Measurements from ENCODE around the gene HSPA12A.

The HSPA12A gene

DNA sequence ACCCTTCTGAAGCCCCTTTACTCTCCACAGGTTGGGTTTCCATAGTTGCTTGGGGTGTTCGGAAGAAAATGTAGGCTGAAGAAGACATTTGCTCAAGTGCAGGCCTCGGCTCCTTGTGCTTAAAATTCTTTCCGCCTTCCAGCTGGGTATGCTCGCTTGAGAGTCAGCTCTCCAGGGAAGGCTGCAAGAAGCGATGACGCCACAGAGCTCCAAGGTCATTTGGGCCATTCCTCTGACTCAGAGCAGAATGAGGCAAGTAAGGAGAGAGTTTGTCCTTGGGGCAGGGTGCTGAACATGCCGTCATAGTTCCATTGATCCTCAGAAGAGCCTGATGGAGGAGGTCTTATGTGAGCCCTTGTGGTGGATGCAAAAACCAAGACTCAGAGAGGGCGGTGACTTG lies 27.4 kb upstream of the HSPA12A start:
- no peaks in the 10 kb centered on the region for H3K27me3 ChIP-seq (ENCODE audit: control insufficient read depth, insufficient read depth, low read length)
- H3K9me3 ChIP-seq (ENCODE audit: control insufficient read depth, insufficient read depth, low read length) = no peaks in the 10 kb centered on the region; the same call in 1 of the 2 replicates
- no peaks in the 10 kb centered on the region for H3K36me3 ChIP-seq (ENCODE audit: control insufficient read depth, insufficient read depth, low read length)
- no peak overlapping the region for H3K27ac ChIP-seq (ENCODE audit: low read depth, low read length)
- no peak overlapping the region for H3K9ac ChIP-seq (ENCODE audit: low read depth, low read length)
- no peaks in the 10 kb centered on the region for H3K4me1 ChIP-seq (ENCODE audit: control insufficient read depth, insufficient read depth, low read length)
- no peak overlapping the region for H3K4me3 ChIP-seq (ENCODE audit: low read depth, low read length)

DNA sequence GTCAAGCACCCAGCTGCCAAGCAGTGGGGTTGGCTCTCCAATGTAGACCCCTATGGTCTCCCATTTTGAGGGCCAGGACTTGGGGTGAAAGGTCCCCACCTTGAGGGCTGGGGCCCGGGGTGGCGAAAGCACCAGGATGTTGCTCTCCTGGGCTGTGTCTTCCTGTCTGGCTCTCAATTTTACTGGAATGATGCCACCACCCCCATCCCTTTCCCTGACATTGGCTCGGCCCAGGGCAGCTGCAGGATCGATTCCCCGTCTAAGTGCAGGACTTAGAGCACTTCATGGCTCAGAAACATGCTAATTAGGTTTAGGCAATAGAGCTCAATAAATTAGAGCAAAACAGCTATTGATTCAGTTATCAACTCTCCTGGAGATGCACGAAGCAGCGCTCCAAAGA lies 27.0 kb upstream of the HSPA12A start:
- H3K4me3 ChIP-seq (ENCODE audit: low read depth, low read length) = no peak overlapping the region
- no peaks in the 10 kb centered on the region for H3K36me3 ChIP-seq (ENCODE audit: control insufficient read depth, insufficient read depth, low read length)
- H3K27ac ChIP-seq (ENCODE audit: low read depth, low read length) = no peak overlapping the region
- H3K9me3 ChIP-seq (ENCODE audit: control insufficient read depth, insufficient read depth, low read length) = no peaks in the 10 kb centered on the region; the same call in 1 of the 2 replicates
- H3K9ac ChIP-seq (ENCODE audit: low read depth, low read length) = no peak overlapping the region
- no peaks in the 10 kb centered on the region for H3K27me3 ChIP-seq (ENCODE audit: control insufficient read depth, insufficient read depth, low read length)
- H3K4me1 ChIP-seq (ENCODE audit: control insufficient read depth, insufficient read depth, low read length) = no peaks in the 10 kb centered on the region

DNA sequence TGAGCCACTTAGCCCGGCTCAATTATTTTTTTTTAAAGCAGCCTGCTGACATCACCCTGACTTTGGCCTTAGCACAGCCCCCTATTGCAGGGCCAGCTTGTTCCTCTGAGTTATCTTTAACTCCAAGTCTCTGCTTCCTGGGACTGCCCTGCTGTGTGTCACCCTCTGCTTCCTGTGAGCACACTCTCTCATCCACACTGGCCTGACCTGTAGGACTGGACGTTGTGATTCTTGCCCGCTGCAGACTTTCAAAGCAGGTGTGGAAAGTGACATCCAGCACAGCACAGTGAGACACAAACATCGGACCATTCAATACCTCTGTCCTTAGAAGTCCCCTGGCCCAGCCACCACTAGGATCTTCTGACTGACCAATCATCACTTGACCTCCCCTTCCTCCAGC lies 26.4 kb upstream of the HSPA12A start:
- no peaks in the 10 kb centered on the region for H3K4me1 ChIP-seq (ENCODE audit: control insufficient read depth, insufficient read depth, low read length)
- H3K36me3 ChIP-seq (ENCODE audit: control insufficient read depth, insufficient read depth, low read length) = no peaks in the 10 kb centered on the region
- no peaks in the 10 kb centered on the region for H3K27me3 ChIP-seq (ENCODE audit: control insufficient read depth, insufficient read depth, low read length)
- H3K9ac ChIP-seq (ENCODE audit: low read depth, low read length) = no peak overlapping the region
- no peaks in the 10 kb centered on the region; the same call in 1 of the 2 replicates for H3K9me3 ChIP-seq (ENCODE audit: control insufficient read depth, insufficient read depth, low read length)
- no peak overlapping the region for H3K27ac ChIP-seq (ENCODE audit: low read depth, low read length)
- no peak overlapping the region for H3K4me3 ChIP-seq (ENCODE audit: low read depth, low read length)

DNA sequence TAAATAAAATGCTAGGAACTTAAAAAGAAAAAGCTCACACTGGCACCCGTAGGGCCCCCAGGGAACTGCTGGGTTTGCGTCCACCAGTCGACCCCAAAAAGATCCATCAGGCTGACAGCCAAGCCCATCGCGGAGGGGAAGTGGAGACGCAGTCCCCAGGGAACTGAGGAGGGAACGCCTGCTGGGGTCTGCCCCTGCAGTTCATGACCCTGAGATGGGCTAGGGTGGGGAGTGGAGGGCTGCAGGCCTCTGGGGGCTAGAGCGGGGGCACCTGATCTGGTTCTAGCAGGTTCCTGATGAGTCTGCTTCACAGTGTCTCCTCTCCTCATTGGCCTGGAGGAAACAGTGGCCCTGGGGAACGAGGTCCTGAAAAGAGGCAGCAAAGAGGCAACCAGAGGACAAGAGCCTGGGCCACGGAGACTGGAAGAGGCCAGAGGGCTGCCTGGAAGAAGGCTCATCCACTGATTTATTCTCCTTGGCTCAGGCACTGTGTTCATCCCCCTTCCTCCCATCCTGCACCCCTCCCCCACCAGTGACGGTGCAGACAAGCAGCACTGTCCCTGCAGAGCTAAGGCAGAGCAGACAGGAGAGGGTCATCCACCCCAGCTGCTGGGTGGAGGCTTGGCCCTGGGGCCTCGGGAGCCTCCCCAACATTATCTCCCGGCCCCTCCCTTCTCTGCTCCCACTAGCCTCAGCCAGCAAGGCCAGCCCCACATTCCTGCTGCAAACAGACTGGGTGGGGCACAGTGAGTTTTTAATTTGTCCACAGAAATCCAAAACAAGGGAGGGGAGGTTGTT lies 24.7 kb upstream of the HSPA12A start:
- Histone ChIP-seq H3K4me1 (ENCODE audit: control insufficient read depth, insufficient read depth, low read length) (no peaks in the 10 kb centered on the region), H3K27me3 (ENCODE audit: control insufficient read depth, insufficient read depth, low read length) (no peaks in the 10 kb centered on the region), H3K9me3 (ENCODE audit: control insufficient read depth, insufficient read depth, low read length) (no peaks in the 10 kb centered on the region; the same call in 1 of the 2 replicates), H3K36me3 (ENCODE audit: control insufficient read depth, insufficient read depth, low read length) (no peaks in the 10 kb centered on the region), H3K9ac (ENCODE audit: low read depth, low read length) (no peak overlapping the region), H3K27ac (ENCODE audit: low read depth, low read length) (no peak overlapping the region), H3K4me3 (ENCODE audit: low read depth, low read length) (no peak overlapping the region)

DNA sequence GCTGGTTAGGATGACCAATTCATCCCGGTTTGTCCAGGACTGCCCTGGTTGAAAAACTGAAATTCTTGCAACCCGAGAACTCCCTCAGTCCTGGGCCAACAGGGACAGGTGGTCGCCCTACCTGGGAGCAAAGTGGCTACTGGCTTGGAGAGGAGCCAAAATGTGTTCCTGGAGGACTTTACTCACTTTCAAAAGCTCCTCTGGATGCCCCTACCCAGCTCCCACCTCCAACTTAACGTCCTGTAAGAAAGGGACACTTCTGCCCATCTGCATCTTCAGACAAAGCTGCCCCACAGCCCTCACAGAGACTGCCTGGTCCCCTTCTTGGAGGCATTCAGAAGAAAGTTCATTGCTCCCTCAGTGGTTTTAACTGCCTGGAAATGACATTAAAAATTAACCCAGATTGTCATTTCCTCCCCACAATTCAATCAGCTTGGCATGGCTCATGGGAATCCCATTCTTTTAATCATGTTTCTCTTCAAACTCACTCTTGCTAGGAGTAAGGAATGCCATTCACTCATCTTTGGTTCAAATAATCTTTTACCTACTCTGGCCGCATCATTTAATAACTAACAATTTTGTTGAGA lies 24.0 kb upstream of the HSPA12A start:
- H3K4me3 ChIP-seq (ENCODE audit: low read depth, low read length) = no peak overlapping the region
- no peaks in the 10 kb centered on the region; the same call in 1 of the 2 replicates for H3K9me3 ChIP-seq (ENCODE audit: control insufficient read depth, insufficient read depth, low read length)
- H3K27ac ChIP-seq (ENCODE audit: low read depth, low read length) = no peak overlapping the region
- no peaks in the 10 kb centered on the region for H3K36me3 ChIP-seq (ENCODE audit: control insufficient read depth, insufficient read depth, low read length)
- no peaks in the 10 kb centered on the region for H3K27me3 ChIP-seq (ENCODE audit: control insufficient read depth, insufficient read depth, low read length)
- H3K4me1 ChIP-seq (ENCODE audit: control insufficient read depth, insufficient read depth, low read length) = no peaks in the 10 kb centered on the region
- no peak overlapping the region for H3K9ac ChIP-seq (ENCODE audit: low read depth, low read length)

DNA sequence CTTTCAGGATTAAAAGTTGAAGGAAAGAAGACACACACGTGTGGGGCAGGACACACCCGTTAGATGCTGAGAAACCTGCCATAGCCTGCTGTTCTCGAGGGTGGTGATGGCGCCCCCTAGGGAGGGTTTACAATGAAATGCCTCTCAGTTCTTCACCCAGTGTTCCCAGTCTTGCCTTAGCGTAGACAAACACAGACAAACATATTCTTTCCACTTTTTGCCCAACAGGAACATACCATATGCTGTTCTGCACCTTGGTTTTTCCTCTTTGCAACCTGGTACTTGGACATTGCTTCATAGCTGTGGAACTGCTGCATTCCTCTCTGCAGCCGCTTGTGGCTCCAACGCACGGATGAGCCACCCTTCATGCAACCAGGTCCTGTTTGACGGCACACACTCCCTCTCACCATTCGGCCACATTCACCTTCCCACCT lies 23.3 kb upstream of the HSPA12A start:
- H3K9me3 ChIP-seq (ENCODE audit: control insufficient read depth, insufficient read depth, low read length) = no peaks in the 10 kb centered on the region; the same call in 1 of the 2 replicates
- H3K27ac ChIP-seq (ENCODE audit: low read depth, low read length) = no peak overlapping the region
- H3K4me3 ChIP-seq (ENCODE audit: low read depth, low read length) = no peak overlapping the region
- H3K4me1 ChIP-seq (ENCODE audit: control insufficient read depth, insufficient read depth, low read length) = no peaks in the 10 kb centered on the region
- H3K27me3 ChIP-seq (ENCODE audit: control insufficient read depth, insufficient read depth, low read length) = no peaks in the 10 kb centered on the region
- H3K36me3 ChIP-seq (ENCODE audit: control insufficient read depth, insufficient read depth, low read length) = no peaks in the 10 kb centered on the region
- no peak overlapping the region for H3K9ac ChIP-seq (ENCODE audit: low read depth, low read length)

DNA sequence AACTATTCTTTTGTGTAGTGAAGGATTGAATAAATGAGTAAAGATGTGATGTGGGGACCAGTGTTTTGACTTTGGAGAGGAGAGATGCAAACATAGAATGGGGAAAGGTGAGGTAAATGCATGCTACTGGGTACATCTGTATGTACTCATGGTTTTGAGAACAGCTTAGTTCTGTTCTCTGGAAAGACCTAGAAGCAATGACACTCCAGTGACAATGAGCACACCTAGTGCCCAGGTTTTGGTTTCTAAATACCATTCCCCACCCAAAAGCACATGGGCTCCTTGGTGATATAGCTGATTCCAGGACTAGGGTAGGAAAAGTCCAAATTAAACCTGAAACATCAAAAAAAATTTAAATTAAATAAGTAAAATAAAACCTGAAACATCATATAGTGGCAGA lies 22.6 kb upstream of the HSPA12A start:
- Histone ChIP-seq H3K4me1 (ENCODE audit: control insufficient read depth, insufficient read depth, low read length) (no peaks in the 10 kb centered on the region), H3K27ac (ENCODE audit: low read depth, low read length) (no peak overlapping the region), H3K27me3 (ENCODE audit: control insufficient read depth, insufficient read depth, low read length) (no peaks in the 10 kb centered on the region), H3K4me3 (ENCODE audit: low read depth, low read length) (no peak overlapping the region), H3K36me3 (ENCODE audit: control insufficient read depth, insufficient read depth, low read length) (no peaks in the 10 kb centered on the region), H3K9ac (ENCODE audit: low read depth, low read length) (no peak overlapping the region), H3K9me3 (ENCODE audit: control insufficient read depth, insufficient read depth, low read length) (no peaks in the 10 kb centered on the region; the same call in 1 of the 2 replicates)

DNA sequence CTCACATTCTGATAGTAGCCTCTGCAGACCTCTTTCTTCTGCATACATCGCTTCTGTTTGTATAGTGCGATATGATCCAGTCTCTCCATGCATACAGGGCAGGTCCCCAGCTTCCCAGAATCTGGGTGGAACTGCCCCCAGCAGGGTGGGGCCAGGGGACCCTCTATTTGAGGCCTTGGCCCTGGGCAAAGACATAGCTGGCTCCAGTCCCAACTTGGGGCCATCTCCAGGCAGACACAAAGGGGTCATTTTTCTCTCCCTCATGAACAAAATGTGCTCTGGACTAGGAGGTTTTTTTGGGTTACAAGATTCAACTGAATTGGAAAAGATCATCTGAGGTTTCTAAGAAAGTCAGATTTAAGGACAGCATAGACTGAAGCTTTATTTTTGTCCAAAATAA lies 21.1 kb upstream of the HSPA12A start:
- no peak overlapping the region for H3K27ac ChIP-seq (ENCODE audit: low read depth, low read length)
- no peaks in the 10 kb centered on the region for H3K27me3 ChIP-seq (ENCODE audit: control insufficient read depth, insufficient read depth, low read length)
- H3K9ac ChIP-seq (ENCODE audit: low read depth, low read length) = no peak overlapping the region
- no peak overlapping the region for H3K4me3 ChIP-seq (ENCODE audit: low read depth, low read length)
- no peaks in the 10 kb centered on the region; the same call in 1 of the 2 replicates for H3K9me3 ChIP-seq (ENCODE audit: control insufficient read depth, insufficient read depth, low read length)
- no peaks in the 10 kb centered on the region for H3K36me3 ChIP-seq (ENCODE audit: control insufficient read depth, insufficient read depth, low read length)
- no peaks in the 10 kb centered on the region for H3K4me1 ChIP-seq (ENCODE audit: control insufficient read depth, insufficient read depth, low read length)

DNA sequence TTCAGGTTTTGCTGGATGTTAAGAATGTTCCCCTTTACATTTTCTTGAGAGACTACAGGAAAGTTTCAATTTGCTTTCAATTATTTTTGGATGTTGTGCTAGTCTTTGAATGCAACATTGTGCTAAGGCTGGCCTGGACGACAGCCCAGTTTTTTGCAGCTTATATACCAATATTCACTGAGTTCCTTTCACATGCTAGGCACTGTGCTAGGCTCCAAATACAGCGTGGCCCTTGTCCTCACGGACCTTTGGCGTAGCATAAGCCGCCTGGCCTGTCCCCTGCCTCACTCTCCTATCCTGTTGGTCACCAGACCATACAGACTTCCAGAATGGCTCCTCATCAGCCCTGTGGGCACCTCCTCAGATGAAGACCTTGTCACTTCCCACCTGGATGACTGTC lies 19.5 kb upstream of the HSPA12A start:
- Histone ChIP-seq H3K27me3 (ENCODE audit: control insufficient read depth, insufficient read depth, low read length) (no peaks in the 10 kb centered on the region), H3K9ac (ENCODE audit: low read depth, low read length) (no peak overlapping the region), H3K36me3 (ENCODE audit: control insufficient read depth, insufficient read depth, low read length) (no peaks in the 10 kb centered on the region), H3K4me3 (ENCODE audit: low read depth, low read length) (no peak overlapping the region), H3K27ac (ENCODE audit: low read depth, low read length) (no peak overlapping the region), H3K9me3 (ENCODE audit: control insufficient read depth, insufficient read depth, low read length) (no peaks in the 10 kb centered on the region; the same call in 1 of the 2 replicates), H3K4me1 (ENCODE audit: control insufficient read depth, insufficient read depth, low read length) (no peaks in the 10 kb centered on the region)

DNA sequence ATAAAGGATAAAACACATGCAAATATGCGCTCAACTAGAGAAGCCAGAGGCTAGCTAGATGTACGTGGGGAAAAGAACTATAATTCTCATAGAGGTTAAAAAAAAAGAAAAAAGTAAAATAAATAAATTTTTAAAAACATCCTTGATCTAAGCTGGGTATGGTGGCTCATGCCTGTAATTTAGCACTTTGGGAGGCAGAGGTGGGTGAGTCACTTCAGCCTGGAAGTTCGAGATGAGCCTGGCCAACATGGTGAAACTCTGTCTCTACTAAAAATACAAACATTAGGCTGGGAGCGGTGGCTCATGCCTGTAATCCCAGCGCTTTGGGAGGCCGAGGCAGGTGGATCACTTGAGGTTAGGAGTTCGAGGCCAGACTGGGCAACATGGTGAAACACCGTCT lies 18.6 kb upstream of the HSPA12A start:
- Histone ChIP-seq H3K27ac (ENCODE audit: low read depth, low read length) (no peak overlapping the region), H3K4me1 (ENCODE audit: control insufficient read depth, insufficient read depth, low read length) (no peaks in the 10 kb centered on the region), H3K36me3 (ENCODE audit: control insufficient read depth, insufficient read depth, low read length) (no peaks in the 10 kb centered on the region), H3K9me3 (ENCODE audit: control insufficient read depth, insufficient read depth, low read length) (no peaks in the 10 kb centered on the region; the same call in 1 of the 2 replicates), H3K9ac (ENCODE audit: low read depth, low read length) (no peak overlapping the region), H3K27me3 (ENCODE audit: control insufficient read depth, insufficient read depth, low read length) (no peaks in the 10 kb centered on the region), H3K4me3 (ENCODE audit: low read depth, low read length) (no peak overlapping the region)

DNA sequence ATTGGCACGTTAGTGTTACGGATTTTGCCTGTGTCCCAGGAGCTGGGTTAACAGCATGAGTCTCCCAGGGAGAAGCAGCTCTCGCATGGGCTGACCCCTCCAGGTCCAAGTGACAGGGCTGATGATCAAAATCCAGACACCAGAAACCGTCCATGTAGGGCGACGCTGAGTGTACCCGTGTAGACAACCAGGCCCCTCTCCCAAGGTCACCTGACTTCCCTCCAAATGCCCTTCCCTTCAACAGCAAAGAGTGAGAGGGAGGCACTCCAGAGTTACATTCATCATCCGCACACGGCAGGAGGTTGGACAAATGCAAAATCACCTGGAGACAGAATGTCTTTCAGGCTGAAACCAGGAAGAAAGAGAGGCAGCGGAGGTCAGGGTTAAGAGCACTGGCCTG lies 14.9 kb upstream of the HSPA12A start:
- no peaks in the 10 kb centered on the region for H3K4me1 ChIP-seq (ENCODE audit: control insufficient read depth, insufficient read depth, low read length)
- no peaks in the 10 kb centered on the region for H3K27me3 ChIP-seq (ENCODE audit: control insufficient read depth, insufficient read depth, low read length)
- H3K9ac ChIP-seq (ENCODE audit: low read depth, low read length) = no peak overlapping the region
- no peak overlapping the region for H3K4me3 ChIP-seq (ENCODE audit: low read depth, low read length)
- no peaks in the 10 kb centered on the region for H3K9me3 ChIP-seq (ENCODE audit: control insufficient read depth, insufficient read depth, low read length)
- no peaks in the 10 kb centered on the region for H3K36me3 ChIP-seq (ENCODE audit: control insufficient read depth, insufficient read depth, low read length)
- H3K27ac ChIP-seq (ENCODE audit: low read depth, low read length) = no peak overlapping the region
